CD4-positive, alpha-beta T cell treated with Interleukin-1 beta for 1 hour (primary cell): ENCODE results near the gene MAP10.

Experiments
- DNase-seq, 2 donors: peaks; one replicate each; pipeline ENCODE4 v3.0.0-alpha.2; 2020 to 2022

Gene MAP10

DNA sequence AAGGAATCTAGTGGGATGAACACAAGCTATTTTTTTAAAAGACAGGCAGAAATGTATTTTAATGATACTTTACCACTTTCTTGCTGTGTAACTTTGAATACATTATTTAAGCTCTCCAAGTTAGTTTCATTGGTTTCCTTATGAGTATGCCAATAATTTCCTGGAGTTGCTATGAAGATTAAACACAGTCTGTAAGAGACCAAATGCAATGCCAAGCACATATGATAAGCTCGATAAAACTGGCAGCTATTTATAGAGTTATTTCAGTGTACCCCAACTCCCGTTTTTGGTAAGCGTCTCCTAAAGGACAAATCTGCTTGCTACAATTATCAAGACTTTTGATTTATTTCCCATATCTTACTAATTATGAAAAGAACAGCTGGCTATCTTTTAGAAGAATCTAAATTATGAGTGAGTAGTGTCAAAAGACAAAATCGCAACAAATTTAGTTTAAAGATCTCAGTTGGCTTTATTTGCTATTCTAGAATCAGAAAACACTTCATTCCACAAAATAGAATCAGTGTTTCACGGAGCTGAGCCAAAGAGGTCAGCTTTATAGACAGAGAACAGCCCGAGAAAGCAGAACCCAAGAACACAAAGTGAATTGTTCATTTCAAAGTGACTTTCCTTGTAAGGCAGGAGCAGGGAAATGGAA is 7.2 kb upstream of the MAP10 start:
- no peak for DNase-seq

DNA sequence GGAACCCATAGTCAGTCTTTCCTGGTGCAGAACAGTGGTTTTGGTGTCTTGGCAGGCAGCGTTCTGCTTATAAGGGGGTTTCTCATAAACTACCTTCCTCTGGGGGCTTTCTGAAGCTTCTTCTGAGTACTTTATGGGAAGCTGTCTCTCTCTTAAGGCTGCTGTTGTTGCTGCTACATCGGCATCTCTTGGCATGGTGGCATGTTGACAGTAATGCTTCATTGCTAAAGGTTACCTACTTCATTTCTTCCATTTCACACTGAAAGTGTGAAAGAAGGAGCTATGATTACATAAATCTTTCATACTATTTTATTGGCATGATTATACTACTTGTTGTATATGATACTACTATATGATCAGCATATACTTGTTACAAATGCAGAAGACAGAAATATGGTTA is 6.3 kb upstream of the MAP10 start:
- DNase-seq = no peak

DNA sequence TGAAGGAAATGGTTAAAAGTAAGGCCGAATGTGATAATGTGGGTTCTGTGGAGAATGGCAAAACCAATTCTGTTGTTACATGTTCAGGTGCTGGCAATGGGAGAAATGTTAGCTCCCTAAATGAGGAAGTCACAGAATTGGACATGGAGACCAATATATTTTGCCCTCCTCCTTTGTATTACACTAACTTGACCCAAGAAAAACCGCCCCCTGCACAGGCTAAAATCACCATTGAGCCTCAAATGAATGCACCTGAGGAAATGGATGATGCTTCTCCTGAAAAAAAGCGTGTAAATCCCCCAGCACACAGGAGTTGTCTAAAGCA is 932 bp downstream of the MAP10 start:
- DNase-seq = no peak

DNA sequence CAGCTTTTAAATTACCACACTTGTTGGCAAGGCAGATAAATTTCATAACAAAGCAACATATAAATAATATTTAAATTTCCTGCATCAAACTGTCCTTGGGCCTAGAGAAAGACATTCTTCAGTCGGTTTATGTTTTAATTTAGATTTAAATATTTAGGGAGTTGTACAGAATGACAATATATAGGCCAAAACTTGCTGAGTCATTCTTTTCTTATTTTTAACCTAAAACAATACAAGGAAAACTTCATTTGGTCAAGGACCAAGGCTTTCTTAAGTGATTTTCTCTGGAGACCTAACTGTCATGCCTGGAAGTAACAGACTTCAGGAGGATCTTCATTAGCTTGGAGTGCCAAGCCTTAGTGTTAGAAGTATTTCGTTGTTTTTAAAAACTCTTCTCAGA is 5.6 kb downstream of the MAP10 start:
- DNase-seq = no peak

DNA sequence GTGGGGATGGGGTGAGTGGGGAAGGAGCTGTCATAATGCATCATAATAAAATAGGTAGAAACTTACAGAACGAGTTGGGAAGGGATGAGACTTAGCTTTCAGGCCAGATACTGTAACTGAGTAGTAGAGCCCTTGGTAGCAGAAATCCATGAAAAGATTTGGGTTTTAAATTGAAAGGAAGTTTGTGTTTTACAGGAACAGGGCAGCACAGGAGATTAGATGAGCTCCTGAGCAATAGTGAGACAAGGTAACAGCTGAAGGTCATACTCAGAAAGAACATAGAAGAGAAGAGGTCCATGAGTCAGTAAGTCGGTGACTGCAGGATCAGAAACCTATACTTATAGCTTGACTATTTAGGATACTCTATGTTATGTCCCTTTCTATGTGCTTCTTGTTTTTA is 7.3 kb downstream of the MAP10 start:
- DNase-seq = no peak

DNA sequence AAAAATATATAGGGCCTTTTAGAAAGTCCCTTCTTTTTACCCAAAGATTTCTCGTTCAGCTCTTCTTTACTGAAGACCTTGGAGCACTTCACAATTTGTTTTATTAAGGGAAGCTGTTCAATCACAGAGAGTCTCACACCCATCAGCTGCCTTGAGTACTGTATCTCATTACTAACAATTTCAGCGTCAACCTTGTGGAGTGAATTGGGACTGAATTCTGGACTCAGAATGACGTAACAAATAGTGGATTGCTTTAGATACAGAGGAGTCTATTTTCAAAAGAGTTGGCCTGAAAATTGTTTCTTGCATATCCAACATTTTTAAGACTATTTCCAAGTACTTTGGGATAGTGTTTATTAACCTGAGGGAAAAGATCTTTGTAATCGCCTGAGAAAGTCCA is 7.9 kb downstream of the MAP10 start:
- no peak for DNase-seq

DNA sequence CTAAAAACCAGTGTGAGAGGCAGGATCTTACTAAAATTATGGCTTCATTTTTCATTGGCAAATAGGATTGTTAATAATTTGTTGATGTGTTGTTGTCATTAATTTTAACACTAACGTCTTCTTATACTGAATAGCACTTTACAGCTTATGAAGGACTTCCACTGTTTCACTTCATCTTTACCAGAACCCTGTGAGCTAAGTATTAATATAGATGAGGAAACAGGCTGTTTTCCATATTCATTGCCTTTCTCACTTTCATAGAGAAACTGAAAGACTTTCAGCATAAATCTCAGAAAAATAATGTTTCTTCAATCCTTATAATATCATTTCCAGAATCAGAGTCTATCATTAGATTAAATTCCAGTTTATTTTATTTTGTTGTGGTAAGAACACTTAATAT is 8.5 kb downstream of the MAP10 start:
- DNase-seq = no peak

DNA sequence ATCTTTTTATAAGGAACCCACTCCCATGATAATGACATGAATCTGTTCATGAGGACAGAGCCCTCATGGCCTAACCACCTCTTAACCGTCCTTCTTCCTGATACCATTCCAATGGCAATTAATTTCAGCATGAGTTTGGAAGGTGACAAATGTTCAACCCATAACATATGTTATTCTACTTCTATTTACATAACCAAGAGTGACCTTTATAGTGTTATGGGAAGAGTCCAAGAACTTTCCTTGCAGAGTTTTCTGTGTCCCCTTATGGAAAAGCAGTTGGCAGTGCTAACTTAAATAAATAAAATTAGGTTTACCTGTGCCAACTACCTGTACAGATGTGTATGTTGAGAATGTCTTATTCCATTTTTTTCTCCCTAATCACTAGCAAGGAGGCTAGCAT is 11.1 kb downstream of the MAP10 start:
- no peak for DNase-seq

DNA sequence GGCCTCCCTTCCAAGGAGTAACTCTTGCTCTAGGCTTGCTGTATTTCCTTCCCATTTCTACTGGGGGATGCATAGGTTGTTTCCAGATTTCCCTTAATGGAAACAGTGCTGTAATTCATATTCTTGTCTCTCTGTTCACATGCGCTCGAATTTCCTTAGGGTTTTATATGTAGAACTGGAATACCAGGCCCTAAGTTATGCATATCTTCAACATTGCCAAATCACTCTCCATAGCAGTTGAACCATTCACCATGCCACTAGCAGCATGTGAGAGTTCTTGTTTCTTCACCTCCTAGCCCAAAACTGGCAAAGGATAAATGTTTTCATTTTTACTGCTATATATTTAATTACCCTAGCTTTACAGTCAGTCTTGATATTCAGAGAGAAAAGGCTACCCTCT is 12.8 kb downstream of the MAP10 start:
- DNase-seq = no peak

DNA sequence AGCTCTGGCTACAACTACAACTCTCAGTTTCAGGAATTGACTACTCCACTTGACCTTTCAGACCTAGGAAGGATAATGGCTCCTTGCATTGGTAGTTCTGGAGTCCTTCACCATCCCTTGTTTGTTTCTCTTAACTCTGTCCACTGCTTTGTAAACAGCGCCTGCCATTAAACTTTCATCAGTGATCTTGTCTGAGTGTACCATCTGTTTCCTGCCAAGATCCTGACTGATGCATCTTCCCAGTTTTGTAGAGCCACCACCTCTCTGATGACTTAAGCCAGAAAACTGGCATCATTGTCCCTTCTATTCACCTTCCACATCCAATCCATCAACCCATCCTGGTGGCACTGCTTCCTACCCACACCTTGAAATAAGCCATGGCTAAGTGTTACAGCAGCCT is 15.2 kb downstream of the MAP10 start:
- DNase-seq = no peak

DNA sequence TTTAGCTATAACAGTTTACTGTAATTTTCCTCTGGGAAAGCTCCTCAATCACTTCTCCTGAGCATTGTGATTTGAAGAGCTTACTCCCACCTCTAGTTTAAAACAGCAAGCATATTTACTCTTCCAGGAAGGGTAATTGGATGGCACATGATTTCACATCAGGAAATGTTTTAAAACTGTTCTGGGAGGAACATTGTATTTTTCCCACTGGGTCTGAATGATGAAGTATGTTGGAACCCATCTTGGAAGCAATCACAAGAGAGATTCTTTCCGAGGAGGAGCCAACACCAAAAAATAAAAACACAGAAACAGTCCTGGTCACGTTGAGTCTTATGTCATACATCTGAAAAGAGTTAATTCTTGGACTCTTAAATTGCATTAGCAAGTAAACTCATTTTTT is 17.3 kb downstream of the MAP10 start:
- DNase-seq = no peak

DNA sequence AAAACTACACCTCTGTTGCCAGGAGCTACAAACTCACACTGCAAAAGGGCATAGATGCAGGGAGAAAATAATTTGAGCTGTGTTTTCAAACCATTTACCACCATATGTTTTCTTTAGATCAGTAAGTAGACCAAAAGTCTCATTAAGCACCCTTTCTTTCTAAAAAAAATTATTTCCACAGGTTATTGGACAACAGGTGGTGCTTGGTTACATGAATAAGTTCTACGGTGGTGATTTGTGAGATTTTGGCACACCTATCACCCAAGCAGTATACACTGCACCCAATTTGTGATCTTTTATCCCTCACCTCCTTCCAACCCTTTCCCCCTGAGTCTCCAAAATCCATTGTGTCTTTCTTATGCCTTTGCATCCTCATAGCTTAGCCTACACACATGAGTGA is 21.1 kb downstream of the MAP10 start:
- no peak for DNase-seq

DNA sequence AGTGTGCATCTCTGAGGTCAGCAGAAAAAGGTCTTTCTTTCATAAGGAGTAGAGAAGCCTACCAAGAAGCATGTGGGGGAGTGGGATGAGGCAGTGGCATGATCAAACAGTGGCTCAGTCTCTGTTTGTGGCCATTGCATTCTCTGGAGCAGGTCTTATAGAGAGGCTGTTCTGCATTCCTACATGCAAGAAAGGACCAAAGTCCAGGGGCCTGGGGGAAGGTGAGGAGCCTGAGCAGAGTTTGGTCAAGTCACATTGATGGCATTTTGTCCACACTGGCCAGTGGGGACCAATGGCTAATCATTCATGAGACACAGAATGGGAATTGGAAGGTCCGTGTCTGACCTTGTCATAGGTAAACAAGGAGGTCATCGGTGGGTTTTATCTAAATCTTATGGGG is 25.4 kb downstream of the MAP10 start:
- no peak for DNase-seq

DNA sequence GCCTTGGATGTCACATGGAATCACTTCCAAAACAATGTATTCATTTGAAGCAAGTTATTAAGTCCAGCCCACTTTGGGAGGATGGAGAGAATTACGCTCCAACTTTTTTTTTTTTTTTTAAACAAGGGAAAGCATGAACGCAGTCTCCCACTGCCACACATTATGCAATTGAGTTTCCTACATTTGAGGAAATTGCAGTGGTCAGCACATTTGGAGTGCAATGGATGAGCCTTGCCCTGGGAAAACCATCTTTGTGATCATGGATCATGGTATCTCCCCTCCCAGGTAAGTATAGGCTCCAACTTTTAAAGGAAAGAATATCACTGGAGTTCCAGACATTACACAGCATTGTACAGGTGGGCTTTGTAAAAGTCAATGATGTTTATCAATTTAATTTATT is 26.7 kb downstream of the MAP10 start:
- no peak for DNase-seq

DNA sequence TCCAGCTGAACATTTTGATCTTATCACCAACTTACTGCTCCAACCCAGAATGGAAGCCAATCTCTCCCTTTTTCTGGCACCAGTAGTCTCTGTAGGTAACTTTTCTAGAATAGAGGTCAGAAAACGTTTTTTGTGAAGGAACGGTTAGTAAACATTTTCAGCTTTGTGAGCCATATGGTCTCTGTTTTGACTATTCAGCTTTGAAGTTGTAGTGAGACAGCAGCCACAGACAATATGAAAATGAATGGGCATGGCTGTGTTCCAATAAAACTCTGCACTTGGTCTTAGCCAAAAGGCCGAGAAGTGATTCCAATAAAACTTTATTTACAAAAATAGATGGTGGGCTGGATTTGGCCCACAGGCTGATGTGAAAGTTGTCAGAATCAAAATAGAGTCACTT is 28.9 kb downstream of the MAP10 start:
- no peak for DNase-seq

DNA sequence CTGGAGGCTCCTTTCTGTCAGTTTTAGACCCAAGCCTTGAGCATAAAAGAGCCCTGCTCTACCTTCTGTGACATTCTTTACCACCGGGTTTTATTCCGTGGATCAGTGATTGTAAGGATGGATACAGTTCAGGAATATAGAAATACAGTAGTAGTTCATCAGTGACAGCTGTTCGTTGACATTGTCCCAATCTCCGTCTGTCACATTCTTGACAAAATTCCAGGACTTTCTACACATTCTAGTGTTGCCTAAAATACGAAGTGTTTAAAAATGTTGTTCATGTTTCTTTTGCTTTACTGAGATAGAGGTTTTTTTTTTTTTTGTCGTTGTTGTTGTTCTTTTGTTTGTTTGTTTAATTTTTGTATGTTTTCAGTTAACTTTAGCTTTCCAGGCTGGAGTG is 29.9 kb downstream of the MAP10 start:
- DNase-seq = no peak

DNA sequence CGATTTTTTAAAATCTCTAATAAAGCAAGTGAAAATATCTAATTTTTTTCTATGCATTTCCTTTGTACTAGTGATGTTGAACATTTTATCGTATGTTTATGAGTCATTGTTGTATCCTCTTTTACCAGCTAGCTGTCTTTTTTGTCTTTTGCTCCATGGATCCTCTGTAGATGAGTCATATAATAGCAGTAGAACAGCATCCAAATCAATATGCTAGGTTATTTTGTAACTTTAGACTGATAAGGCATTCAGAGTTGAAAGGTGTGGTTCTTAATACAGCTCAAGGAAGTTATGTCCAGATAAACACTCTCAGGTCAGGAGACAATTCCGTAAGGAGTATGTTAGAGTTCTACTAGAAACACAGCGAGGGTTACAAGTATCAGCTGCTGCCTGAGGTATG is 31.9 kb downstream of the MAP10 start:
- DNase-seq = no peak

DNA sequence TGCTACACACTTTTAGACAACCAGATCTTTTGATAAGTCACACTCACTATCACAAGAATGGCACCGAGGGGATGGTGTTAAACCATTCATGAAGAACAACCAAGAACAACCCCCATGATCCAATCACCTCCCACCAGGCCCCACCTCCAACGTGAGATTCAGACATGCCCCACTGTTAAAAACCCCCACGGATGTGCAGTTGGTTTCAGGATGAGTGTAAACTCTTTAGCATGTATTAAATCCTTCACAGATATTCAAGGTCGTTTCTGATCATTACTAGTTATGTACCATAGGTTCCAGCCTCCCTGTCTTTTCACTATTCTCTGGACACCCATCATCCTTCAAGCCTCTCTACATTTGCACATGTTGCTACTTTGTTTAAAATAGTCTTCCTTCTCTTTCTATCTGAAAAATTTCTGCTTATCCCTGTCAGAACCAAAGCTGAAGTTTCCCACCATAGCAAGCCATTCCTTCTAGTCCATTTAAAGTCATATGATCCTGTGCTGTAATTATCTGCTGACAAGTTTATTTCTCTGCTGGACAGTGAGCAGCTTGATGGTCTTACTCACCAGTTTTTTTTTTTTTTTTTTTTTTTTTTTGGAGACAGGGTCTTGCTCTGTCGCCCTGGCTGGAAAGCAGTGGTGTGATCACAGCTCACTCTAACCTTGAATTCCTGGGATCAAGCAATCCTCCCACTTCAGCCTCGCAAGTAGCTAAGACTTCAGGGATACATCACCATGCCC is 36.8 kb downstream of the MAP10 start:
- no peak for DNase-seq

DNA sequence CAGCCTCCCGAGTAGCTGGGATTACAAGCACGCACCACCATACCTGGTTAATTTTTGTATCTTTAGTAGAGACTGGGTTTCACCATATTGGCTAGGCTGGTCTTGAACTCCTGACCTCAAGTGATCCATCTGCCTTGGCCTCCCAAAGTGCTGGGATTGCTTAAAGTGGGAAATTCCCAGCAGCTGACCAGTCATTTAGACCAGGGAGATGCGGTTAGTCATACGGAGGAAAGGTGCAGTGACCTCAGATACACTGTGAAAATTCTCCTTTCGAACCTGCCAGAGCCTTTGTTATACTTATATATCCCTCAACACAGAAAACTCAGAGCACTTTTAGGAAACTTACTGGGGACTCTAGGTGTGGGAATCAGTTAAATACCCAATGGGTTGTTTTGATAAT is 39.6 kb downstream of the MAP10 start:
- no peak for DNase-seq

DNA sequence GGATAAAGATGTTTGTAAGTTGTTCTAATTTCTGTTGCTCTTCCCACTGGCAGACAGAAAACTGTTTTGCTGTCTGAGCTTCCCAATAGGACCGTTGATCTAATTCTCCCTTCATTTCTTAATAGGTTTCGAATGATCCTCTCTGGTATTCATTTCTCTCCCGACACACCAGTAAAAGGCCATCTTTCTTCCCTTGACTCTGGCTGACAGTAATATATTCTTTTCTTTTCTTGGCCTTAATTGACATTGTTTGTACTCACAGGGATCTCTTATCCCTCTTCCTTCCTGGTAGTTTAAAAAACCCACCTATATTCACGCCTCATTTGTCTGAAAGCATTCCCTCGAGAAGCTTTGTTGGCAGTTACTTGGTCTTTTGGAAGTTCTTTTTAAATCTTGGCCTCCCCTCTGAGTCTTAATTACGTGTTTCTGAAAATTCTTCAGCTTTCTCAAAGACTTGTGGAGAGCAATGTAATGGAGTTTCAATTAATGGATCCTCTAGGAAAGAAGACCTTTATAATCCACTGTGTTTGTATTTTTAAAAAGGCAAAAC is 40.3 kb downstream of the MAP10 start:
- DNase-seq = no peak

DNA sequence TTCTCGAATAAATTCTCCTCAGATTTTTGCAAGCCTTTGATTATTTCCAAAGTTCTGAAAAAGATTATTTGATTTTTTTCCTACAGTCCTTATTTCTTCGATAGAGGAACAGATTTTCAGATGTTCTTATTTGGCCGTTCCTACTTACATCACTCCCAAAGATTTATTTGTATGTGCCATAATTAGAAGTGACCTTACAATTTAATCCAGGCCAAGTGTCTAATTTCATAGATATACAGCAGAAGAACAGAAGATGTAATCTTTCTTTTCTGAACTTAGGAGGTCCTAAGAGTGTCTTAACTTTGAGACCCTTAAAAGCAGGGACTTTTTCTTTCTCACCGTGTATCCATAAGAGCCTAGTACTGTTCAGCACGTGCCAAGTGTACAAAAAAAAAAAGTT is 46.3 kb downstream of the MAP10 start:
- DNase-seq = no peak

DNA sequence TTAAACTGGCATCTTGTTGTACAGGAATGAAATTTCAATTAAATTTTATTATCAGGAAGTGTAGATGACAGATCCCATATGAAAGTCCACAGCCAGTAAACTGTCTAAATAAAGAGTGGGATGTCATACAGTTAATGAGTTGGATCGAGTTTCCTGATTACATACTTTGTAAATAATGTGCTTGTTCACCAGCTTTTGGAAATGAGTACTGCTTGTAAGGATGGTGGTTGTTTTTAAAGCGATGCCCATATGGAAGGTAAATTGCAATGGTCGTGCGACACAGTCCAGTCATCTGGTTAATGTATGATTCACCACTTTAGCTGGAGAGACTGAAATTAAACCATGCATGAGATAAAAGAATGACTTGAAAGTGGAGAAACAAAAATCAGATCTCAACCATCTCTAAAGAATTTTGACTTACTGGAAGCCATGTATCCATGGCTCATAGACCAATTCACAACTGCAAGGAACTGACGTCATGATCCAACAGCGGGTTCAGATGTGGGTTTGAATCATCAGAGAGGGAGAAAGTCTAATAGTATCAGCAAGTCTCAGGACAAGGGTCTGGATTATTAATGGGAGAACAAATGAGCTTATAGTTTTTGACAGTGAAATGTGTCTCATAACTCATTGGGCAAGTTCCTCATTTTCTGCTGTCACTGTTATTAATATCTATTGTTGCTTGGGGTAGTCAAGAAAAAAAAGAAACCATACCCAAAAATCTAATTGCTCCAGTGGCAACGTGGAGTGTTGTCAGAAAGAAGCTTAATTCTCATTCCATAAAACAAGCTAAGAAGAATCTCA is 49.0 kb downstream of the MAP10 start:
- no peak for DNase-seq

DNA sequence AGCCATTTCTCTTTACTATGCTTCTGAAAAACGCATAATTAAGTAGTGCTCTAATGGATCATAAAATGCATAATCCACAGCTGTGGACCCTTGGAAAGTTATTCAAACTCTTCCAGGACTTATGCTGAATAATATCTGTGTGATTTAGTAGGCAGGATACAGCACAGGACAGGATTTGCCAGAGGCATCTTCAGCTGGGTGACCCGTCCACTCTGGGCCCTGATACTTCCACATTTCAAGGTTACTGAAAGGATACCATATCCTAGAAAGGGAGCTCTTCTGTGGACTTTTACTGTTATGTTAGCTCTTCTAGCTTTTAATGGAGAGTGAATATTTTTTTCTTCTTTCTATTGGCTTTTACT is 49.6 kb downstream of the MAP10 start:
- no peak for DNase-seq

DNA sequence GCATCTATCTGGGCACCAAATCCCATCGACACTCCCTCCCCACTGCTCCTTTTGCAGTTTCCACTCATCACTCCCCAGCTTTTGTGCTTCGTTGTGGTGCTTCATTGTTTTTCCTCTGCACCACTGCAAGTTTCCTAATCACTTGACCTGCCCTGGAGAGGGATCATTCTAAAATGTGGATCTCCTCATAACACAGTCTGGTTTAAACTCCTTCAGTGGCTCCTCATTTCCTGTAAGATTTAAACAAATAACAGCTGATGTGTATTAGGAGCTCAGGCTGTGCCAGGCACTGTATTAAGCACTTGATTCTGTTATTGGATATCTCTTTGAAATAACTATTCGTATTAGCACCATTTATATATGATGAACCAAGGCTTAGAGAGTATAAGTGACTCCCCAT is 51.3 kb downstream of the MAP10 start:
- DNase-seq = no peak
